ENCODE measurements around the gene GPR137. TPM values are rescaled to one million over a fixed set of nuclear protein-coding genes. Genes with fewer than 3 reads are reported as not detected.

The GPR137 gene
- total and polyA plus RNA-seq, 9 of the 15 experiments (the other 6 are each of a cell fraction or from before 2014, with no cell fraction given): 0.32 to 26.7 (median 10.7) TPM

DNA sequence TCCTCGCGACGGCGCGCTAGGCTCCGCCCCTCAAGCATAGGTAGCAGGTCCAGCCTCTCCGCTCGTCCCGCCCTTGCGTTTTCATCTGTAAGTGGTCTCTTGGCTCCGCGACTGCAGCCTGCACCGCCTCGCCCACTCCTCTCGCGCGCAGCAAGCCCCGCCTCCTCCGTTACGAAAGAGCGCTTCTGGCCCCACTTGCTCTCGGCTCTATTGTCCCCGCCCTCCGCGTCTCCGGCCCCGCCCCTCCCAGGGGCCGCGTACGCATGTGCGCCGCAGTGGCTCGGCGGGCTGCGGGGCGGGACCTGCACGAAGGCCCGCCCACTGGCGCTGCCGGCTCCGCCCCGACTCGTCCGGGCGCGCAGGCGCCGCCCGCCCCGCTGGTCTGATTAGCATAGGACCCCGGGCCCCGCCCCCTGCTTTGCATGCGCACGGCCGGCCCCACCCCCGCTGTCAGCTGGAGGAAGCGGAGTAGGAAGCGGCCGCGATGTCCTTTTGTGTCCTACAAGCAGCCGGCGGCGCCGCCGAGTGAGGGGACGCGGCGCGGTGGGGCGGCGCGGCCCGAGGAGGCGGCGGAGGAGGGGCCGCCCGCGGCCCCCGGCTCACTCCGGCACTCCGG is 19.5 kb downstream of the GPR137 start, which contains the start of gene ESRRA (continued):
- TF ChIP-seq SRF (CRISPR knock-in tag; IDR thresholded peaks at IDR 0.05) (peak in 1 of 2 experiments; percentile 33; a peak in 1 of 4 replicates), TCF7 (IDR thresholded peaks at IDR 0.05; ENCODE audit: borderline replicate concordance) (no peak), DNMT1 (IDR thresholded peaks at IDR 0.05) (no peak), ZNF253 (CRISPR knock-in tag; conservative IDR thresholded peaks at IDR 0.05) (no peak), DDX20 (tag; IDR thresholded peaks at IDR 0.05; ENCODE audit: low read depth) (no peak), XRCC3 (IDR thresholded peaks at IDR 0.05) (no peak), TFAM (CRISPR knock-in tag; conservative IDR thresholded peaks at IDR 0.05) (no peak), ERF (CRISPR knock-in tag; IDR thresholded peaks at IDR 0.05) (no peak), RBFOX2 (IDR thresholded peaks at IDR 0.05; ENCODE audit: low read depth, low read length) (peak; percentile 20; the same call in 1 of the 2 replicates), TEAD2 (tag; IDR thresholded peaks at IDR 0.05) (no peak), ZNF696 (CRISPR knock-in tag; conservative IDR thresholded peaks at IDR 0.05) (no peak), CREBBP (IDR thresholded peaks at IDR 0.05; ENCODE audit: low read depth, low read length) (no peak), MYNN (IDR thresholded peaks at IDR 0.05) (no peak), MYNN (CRISPR knock-in tag; IDR thresholded peaks at IDR 0.05) (no peak), SREBF1 (IDR thresholded peaks at IDR 0.05; ENCODE audit: borderline replicate concordance, low read depth, low read length) (no peak), ZNF830 (CRISPR knock-in tag; IDR thresholded peaks at IDR 0.05) (no peak), SMAD1 (IDR thresholded peaks at IDR 0.05; ENCODE audit: low read depth, low read length, partially characterized antibody) (no peak), HNRNPLL (IDR thresholded peaks at IDR 0.05; ENCODE audit: low read depth, low read length, poor library complexity, severe bottlenecking) (peak; percentile 64)
- TF ChIP-seq, protein P1, sequence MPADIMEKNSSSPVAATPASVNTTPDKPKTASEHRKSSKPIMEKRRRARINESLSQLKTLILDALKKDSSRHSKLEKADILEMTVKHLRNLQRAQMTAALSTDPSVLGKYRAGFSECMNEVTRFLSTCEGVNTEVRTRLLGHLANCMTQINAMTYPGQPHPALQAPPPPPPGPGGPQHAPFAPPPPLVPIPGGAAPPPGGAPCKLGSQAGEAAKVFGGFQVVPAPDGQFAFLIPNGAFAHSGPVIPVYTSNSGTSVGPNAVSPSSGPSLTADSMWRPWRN (IDR thresholded peaks at IDR 0.05; ENCODE audit: low read depth): no peak
- TF ChIP-seq, protein P2, sequence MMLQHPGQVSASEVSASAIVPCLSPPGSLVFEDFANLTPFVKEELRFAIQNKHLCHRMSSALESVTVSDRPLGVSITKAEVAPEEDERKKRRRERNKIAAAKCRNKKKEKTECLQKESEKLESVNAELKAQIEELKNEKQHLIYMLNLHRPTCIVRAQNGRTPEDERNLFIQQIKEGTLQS (IDR thresholded peaks at IDR 0.05): no peak
- TF ChIP-seq, protein P2 (CRISPR knock-in tag; conservative IDR thresholded peaks at IDR 0.05): no peak
- TF ChIP-seq, protein P3, sequence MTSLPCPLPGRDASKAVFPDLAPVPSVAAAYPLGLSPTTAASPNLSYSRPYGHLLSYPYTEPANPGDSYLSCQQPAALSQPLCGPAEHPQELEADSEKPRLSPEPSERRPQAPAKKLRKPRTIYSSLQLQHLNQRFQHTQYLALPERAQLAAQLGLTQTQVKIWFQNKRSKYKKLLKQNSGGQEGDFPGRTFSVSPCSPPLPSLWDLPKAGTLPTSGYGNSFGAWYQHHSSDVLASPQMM (CRISPR knock-in tag; IDR thresholded peaks at IDR 0.05): no peak
- TF ChIP-seq, protein P4, sequence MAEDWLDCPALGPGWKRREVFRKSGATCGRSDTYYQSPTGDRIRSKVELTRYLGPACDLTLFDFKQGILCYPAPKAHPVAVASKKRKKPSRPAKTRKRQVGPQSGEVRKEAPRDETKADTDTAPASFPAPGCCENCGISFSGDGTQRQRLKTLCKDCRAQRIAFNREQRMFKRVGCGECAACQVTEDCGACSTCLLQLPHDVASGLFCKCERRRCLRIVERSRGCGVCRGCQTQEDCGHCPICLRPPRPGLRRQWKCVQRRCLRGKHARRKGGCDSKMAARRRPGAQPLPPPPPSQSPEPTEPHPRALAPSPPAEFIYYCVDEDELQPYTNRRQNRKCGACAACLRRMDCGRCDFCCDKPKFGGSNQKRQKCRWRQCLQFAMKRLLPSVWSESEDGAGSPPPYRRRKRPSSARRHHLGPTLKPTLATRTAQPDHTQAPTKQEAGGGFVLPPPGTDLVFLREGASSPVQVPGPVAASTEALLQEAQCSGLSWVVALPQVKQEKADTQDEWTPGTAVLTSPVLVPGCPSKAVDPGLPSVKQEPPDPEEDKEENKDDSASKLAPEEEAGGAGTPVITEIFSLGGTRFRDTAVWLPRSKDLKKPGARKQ (CRISPR knock-in tag; IDR thresholded peaks at IDR 0.05): no peak
- TF ChIP-seq, protein P5, sequence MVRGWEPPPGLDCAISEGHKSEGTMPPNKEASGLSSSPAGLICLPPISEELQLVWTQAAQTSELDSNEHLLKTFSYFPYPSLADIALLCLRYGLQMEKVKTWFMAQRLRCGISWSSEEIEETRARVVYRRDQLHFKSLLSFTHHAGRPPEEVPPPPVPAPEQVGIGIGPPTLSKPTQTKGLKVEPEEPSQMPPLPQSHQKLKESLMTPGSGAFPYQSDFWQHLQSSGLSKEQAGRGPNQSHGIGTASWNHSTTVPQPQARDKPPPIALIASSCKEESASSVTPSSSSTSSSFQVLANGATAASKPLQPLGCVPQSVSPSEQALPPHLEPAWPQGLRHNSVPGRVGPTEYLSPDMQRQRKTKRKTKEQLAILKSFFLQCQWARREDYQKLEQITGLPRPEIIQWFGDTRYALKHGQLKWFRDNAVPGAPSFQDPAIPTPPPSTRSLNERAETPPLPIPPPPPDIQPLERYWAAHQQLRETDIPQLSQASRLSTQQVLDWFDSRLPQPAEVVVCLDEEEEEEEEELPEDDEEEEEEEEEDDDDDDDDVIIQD (CRISPR knock-in tag; IDR thresholded peaks at IDR 0.05): no peak
